PC-9 (cell line): ENCODE data around the gene RAB36.

Experiments
- EZH2 ChIP-seq: fragments of 200-600 bp; sonication (generic); IDR thresholded peaks from 2 replicates; pipeline ENCODE4 v1.8.0; 2017; ENCODE audit warnings: antibody characterized with exemption, low read depth
- TF ChIP-seq, protein P1 (sequence below): fragments of 200-600 bp; sonication (generic); conservative IDR thresholded peaks from 2 replicates; pipeline ENCODE4 v1.6.1; 2017; ENCODE audit warnings: mixed run types, antibody characterized with exemption, mild to moderate bottlenecking, moderate library complexity

GRCh38 chr22:23205339-23206049 lies 60.2 kb downstream of the RAB36 start:
- TF ChIP-seq, protein P1, sequence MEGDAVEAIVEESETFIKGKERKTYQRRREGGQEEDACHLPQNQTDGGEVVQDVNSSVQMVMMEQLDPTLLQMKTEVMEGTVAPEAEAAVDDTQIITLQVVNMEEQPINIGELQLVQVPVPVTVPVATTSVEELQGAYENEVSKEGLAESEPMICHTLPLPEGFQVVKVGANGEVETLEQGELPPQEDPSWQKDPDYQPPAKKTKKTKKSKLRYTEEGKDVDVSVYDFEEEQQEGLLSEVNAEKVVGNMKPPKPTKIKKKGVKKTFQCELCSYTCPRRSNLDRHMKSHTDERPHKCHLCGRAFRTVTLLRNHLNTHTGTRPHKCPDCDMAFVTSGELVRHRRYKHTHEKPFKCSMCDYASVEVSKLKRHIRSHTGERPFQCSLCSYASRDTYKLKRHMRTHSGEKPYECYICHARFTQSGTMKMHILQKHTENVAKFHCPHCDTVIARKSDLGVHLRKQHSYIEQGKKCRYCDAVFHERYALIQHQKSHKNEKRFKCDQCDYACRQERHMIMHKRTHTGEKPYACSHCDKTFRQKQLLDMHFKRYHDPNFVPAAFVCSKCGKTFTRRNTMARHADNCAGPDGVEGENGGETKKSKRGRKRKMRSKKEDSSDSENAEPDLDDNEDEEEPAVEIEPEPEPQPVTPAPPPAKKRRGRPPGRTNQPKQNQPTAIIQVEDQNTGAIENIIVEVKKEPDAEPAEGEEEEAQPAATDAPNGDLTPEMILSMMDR: no peak
- TF ChIP-seq EZH2: no peak
